WTC11 (cell line): Measurements from ENCODE around the gene MSS51. TPM values are rescaled to one million over a fixed set of nuclear protein-coding genes. Genes with fewer than 3 reads are reported as not detected.
"Not testable (repeated sequence)": the region's sequence is repeated elsewhere in the genome, so short reads cannot be mapped to it uniquely, and the experiment has no call there.

Experiments used
- ATAC-seq: fragments of 200-7000 bp; cut with Tn5 transposase; 2 replicates; pipeline ENCODE4 v1.10.0; 2021; ENCODE audit warnings: mild to moderate bottlenecking, moderate library complexity
- CTCF ChIA-PET: fragments of 300-600 bp; sonication (Branson Sonifier 250); formaldehyde crosslinking; loops from one replicate; lab custom pipeline; 2021; ENCODE audit warnings: antibody characterized with exemption; lab: Charles Lee
- POLR2A ChIA-PET: fragments of 350-600 bp; sonication (Branson Sonifier 250); formaldehyde crosslinking; loops from one replicate; lab custom pipeline; 2021; ENCODE audit warnings: antibody characterized with exemption; lab: Charles Lee
- DNase-seq: peaks from one replicate; pipeline ENCODE4 v3.0.0; 2021; ENCODE audit warnings: low spot score
- H3K27ac Mint-ChIP-seq: 2 replicates; pipeline ENCODE4 v1.8.0; 2021; ENCODE audit warnings: mixed read lengths
- H3K27me3 Mint-ChIP-seq: 2 replicates; pipeline ENCODE4 v1.8.0; 2021; ENCODE audit warnings: low read depth, mild to moderate bottlenecking, moderate library complexity, mixed read lengths
- H3K36me3 Mint-ChIP-seq: 2 replicates; pipeline ENCODE4 v1.8.0; 2021; ENCODE audit warnings: mixed read lengths
- H3K4me1 Mint-ChIP-seq: 2 replicates; pipeline ENCODE4 v1.8.0; 2022; ENCODE audit warnings: mixed read lengths
- H3K4me3 Mint-ChIP-seq: 2 replicates; pipeline ENCODE4 v1.8.0; 2021; ENCODE audit warnings: mild to moderate bottlenecking, moderate library complexity, mixed read lengths
- H3K9me3 Mint-ChIP-seq: 2 replicates; pipeline ENCODE4 v1.8.0; 2021; ENCODE audit warnings: mixed read lengths
- CREB1 ChIP-seq: sonication (generic); formaldehyde crosslinking; IDR thresholded peaks from 2 replicates; pipeline ENCODE4 v1.8.0; 2023; ENCODE audit warnings: mild to moderate bottlenecking, missing genetic modification reagents
- CTCF ChIP-seq: fragments of 200-600 bp; IDR thresholded peaks from 2 replicates; pipeline ENCODE4 v1.8.0; 2022; ENCODE audit warnings: antibody characterized with exemption
- ELF4 ChIP-seq: sonication (generic); formaldehyde crosslinking; IDR thresholded peaks from 2 replicates; pipeline ENCODE4 v1.8.1; 2022; ENCODE audit warnings: low read depth, mild to moderate bottlenecking, moderate library complexity, missing genetic modification reagents
- GRHL2 ChIP-seq: fragments of 250-450 bp; sonication (Bioruptor Pico); IDR thresholded peaks from 2 replicates; pipeline ENCODE4 v1.8.0; 2022; ENCODE audit warnings: mild to moderate bottlenecking, moderate library complexity; ENCODE audit not compliant: insufficient replicate concordance, severe bottlenecking
- MXD4 ChIP-seq: fragments of 250-450 bp; sonication (Bioruptor Pico); IDR thresholded peaks from 2 replicates; pipeline ENCODE4 v1.8.0; 2021; ENCODE audit warnings: mild to moderate bottlenecking, moderate library complexity, borderline replicate concordance
- NFATC4 ChIP-seq: fragments of 250-450 bp; sonication (Bioruptor Pico); IDR thresholded peaks from 2 replicates; pipeline ENCODE4 v1.9.0; 2021; ENCODE audit warnings: mild to moderate bottlenecking
- NFE2L1 ChIP-seq: sonication (generic); formaldehyde crosslinking; IDR thresholded peaks from 2 replicates; pipeline ENCODE4 v1.8.1; 2023; ENCODE audit warnings: missing genetic modification reagents
- TEAD1 ChIP-seq: sonication (generic); formaldehyde crosslinking; IDR thresholded peaks from 2 replicates; pipeline ENCODE4 v1.8.0; 2022; ENCODE audit warnings: mild to moderate bottlenecking, missing genetic modification reagents
- ZMAT4 ChIP-seq: fragments of 250-450 bp; sonication (Bioruptor Pico); IDR thresholded peaks from 2 replicates; pipeline ENCODE4 v1.9.0; 2021; ENCODE audit warnings: mild to moderate bottlenecking
- ZNF232 ChIP-seq: sonication (generic); formaldehyde crosslinking; IDR thresholded peaks from 2 replicates; pipeline ENCODE4 v1.8.0; 2022; ENCODE audit warnings: mild to moderate bottlenecking, missing genetic modification reagents
- ZNF396 ChIP-seq: fragments of 250-450 bp; sonication (Bioruptor Pico); IDR thresholded peaks from 2 replicates; pipeline ENCODE4 v1.8.0; 2021; ENCODE audit warnings: mild to moderate bottlenecking, moderate library complexity, borderline replicate concordance
- ZNF512 ChIP-seq: sonication (generic); formaldehyde crosslinking; IDR thresholded peaks from 2 replicates; pipeline ENCODE4 v1.8.1; 2022; ENCODE audit warnings: missing genetic modification reagents, borderline replicate concordance
- total RNA-seq: library from RNA; stranded (reverse); gene quantifications from 3 replicates; pipeline ENCODE4 v1.2.3, GENCODE V29; 2021
- TF ChIP-seq, protein P1 (sequence below): sonication (generic); formaldehyde crosslinking; IDR thresholded peaks from 2 replicates; pipeline ENCODE4 v1.8.1; 2022; ENCODE audit warnings: low read depth, missing genetic modification reagents, borderline replicate concordance
- TF ChIP-seq, protein P2 (sequence below): fragments of 250-450 bp; sonication (Bioruptor Pico); IDR thresholded peaks from 2 replicates; pipeline ENCODE4 v2.1.2; 2022; ENCODE audit warnings: mild to moderate bottlenecking, moderate library complexity
- TF ChIP-seq, protein P3 (sequence below): fragments of 250-450 bp; sonication (Bioruptor Pico); IDR thresholded peaks from 2 replicates; pipeline ENCODE4 v1.9.0; 2021; ENCODE audit warnings: mild to moderate bottlenecking, borderline replicate concordance

MSS51 gene
- total RNA-seq, 1 experiment from 2014 or later: 3.0 TPM

GRCh38 chr10:73399063-73399462, 34.3 kb downstream of the MSS51 start:
- Mint-ChIP-seq H3K4me1 (peaks cover 4% of the 10 kb centered on the region; the same call in 1 of the 2 replicates), H3K4me3 (no peak overlapping the region), H3K9me3 (no peaks in the 10 kb centered on the region; the same call in 1 of the 2 replicates), H3K36me3 (peaks cover 28% of the 10 kb centered on the region), H3K27ac (no peak overlapping the region; the same call in 1 of the 2 replicates), H3K27me3 (no peaks in the 10 kb centered on the region)
- TF ChIP-seq ZNF512 (CRISPR knock-in tag) (no peak), ZNF396 (CRISPR knock-in tag) (no peak), CREB1 (CRISPR knock-in tag) (no peak), ELF4 (CRISPR knock-in tag) (no peak), NFE2L1 (no peak), MXD4 (no peak)
- TF ChIP-seq, protein P1, sequence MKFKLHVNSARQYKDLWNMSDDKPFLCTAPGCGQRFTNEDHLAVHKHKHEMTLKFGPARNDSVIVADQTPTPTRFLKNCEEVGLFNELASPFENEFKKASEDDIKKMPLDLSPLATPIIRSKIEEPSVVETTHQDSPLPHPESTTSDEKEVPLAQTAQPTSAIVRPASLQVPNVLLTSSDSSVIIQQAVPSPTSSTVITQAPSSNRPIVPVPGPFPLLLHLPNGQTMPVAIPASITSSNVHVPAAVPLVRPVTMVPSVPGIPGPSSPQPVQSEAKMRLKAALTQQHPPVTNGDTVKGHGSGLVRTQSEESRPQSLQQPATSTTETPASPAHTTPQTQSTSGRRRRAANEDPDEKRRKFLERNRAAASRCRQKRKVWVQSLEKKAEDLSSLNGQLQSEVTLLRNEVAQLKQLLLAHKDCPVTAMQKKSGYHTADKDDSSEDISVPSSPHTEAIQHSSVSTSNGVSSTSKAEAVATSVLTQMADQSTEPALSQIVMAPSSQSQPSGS: no peak
- TF ChIP-seq, protein P2, sequence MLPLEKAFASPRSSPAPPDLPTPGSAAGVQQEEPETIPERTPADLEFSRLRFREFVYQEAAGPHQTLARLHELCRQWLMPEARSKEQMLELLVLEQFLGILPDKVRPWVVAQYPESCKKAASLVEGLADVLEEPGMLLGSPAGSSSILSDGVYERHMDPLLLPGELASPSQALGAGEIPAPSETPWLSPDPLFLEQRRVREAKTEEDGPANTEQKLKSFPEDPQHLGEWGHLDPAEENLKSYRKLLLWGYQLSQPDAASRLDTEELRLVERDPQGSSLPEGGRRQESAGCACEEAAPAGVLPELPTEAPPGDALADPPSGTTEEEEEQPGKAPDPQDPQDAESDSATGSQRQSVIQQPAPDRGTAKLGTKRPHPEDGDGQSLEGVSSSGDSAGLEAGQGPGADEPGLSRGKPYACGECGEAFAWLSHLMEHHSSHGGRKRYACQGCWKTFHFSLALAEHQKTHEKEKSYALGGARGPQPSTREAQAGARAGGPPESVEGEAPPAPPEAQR (CRISPR knock-in tag): no peak
- ChIA-PET POLR2A (no interaction called here), CTCF (no interaction called here)
- ATAC-seq (no peak), DNase-seq (no peak)

DNA sequence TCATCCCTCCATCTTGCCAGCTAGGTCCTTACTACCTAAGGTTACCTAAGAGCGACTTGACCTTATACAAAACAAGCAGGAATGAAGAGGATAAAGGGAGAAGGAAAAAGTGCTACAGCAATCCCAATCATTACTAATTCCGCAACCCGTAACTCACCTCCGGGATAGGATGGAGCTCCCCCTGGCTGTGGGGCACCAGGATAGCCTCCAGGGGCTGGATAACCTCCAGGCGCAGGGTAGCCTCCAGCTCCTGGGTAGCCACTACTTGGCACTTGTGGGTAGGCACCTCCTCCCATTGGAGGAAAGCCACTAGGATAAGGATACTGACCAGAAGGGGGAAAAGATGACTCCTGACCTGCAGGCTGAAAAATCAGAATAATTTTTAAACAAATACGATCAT, 35.3 kb downstream of the MSS51 start:
- Mint-ChIP-seq H3K27me3 (no peaks in the 10 kb centered on the region), H3K9me3 (no peaks in the 10 kb centered on the region; the same call in 1 of the 2 replicates), H3K27ac (no peak overlapping the region), H3K36me3 (peaks cover 35% of the 10 kb centered on the region), H3K4me3 (no peak overlapping the region), H3K4me1 (no peaks in the 10 kb centered on the region)
- DNase-seq (peak; percentile 67), ATAC-seq (peak; percentile 97)
- CTCF ChIA-PET: interaction anchor here (0.6 to 1.5 kb wide), 14 partner anchors 9 to 1815 kb away, joined by 3 to 12 read pairs (median 4); partner anchors contain the start of gene DNAJC9
- POLR2A ChIA-PET: no interaction called here
- TF ChIP-seq TEAD1 (CRISPR knock-in tag): no peak
- no peak for TF ChIP-seq NFATC4
- TF ChIP-seq, protein P3, sequence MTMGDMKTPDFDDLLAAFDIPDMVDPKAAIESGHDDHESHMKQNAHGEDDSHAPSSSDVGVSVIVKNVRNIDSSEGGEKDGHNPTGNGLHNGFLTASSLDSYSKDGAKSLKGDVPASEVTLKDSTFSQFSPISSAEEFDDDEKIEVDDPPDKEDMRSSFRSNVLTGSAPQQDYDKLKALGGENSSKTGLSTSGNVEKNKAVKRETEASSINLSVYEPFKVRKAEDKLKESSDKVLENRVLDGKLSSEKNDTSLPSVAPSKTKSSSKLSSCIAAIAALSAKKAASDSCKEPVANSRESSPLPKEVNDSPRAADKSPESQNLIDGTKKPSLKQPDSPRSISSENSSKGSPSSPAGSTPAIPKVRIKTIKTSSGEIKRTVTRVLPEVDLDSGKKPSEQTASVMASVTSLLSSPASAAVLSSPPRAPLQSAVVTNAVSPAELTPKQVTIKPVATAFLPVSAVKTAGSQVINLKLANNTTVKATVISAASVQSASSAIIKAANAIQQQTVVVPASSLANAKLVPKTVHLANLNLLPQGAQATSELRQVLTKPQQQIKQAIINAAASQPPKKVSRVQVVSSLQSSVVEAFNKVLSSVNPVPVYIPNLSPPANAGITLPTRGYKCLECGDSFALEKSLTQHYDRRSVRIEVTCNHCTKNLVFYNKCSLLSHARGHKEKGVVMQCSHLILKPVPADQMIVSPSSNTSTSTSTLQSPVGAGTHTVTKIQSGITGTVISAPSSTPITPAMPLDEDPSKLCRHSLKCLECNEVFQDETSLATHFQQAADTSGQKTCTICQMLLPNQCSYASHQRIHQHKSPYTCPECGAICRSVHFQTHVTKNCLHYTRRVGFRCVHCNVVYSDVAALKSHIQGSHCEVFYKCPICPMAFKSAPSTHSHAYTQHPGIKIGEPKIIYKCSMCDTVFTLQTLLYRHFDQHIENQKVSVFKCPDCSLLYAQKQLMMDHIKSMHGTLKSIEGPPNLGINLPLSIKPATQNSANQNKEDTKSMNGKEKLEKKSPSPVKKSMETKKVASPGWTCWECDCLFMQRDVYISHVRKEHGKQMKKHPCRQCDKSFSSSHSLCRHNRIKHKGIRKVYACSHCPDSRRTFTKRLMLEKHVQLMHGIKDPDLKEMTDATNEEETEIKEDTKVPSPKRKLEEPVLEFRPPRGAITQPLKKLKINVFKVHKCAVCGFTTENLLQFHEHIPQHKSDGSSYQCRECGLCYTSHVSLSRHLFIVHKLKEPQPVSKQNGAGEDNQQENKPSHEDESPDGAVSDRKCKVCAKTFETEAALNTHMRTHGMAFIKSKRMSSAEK (CRISPR knock-in tag): no peak
- TF ChIP-seq CTCF: peak; percentile 34; the same call in 1 of the 2 replicates
- no peak for TF ChIP-seq ZNF232
- TF ChIP-seq ZMAT4 (CRISPR knock-in tag): no peak
- no peak for TF ChIP-seq GRHL2 (CRISPR knock-in tag)
- TF ChIP-seq ZNF396 (CRISPR knock-in tag): no peak

- H3K27me3 Mint-ChIP-seq, POLR2A ChIA-PET, H3K27ac Mint-ChIP-seq, H3K4me3 Mint-ChIP-seq, ATAC-seq, H3K9me3 Mint-ChIP-seq, CTCF ChIA-PET, DNase-seq, H3K4me1 Mint-ChIP-seq: not testable (repeated sequence)
- peaks cover 43% of the 10 kb centered on the region for H3K36me3 Mint-ChIP-seq
Measured at GRCh38 chr10:73394325-73394724, 39.0 kb downstream of the MSS51 start.
